ENCODE measurements around the gene ARL5A. TPM values are rescaled to one million over a fixed set of nuclear protein-coding genes. Genes with fewer than 3 reads are reported as not detected.

ARL5A gene
- total RNA-seq, 1 experiment from 2014 or later: 52.7 TPM

- in situ Hi-C loops (cut with HindIII; ENCODE audit: low pct_unique_long_range_greater_than_20kb, low sequenced_read_pairs): no loop called here
- DNase-seq (ENCODE audit: low read depth, low spot score): no peak
Measured at GRCh38 chr2:151843691-151844061, 15.5 kb upstream of the ARL5A start.

DNA sequence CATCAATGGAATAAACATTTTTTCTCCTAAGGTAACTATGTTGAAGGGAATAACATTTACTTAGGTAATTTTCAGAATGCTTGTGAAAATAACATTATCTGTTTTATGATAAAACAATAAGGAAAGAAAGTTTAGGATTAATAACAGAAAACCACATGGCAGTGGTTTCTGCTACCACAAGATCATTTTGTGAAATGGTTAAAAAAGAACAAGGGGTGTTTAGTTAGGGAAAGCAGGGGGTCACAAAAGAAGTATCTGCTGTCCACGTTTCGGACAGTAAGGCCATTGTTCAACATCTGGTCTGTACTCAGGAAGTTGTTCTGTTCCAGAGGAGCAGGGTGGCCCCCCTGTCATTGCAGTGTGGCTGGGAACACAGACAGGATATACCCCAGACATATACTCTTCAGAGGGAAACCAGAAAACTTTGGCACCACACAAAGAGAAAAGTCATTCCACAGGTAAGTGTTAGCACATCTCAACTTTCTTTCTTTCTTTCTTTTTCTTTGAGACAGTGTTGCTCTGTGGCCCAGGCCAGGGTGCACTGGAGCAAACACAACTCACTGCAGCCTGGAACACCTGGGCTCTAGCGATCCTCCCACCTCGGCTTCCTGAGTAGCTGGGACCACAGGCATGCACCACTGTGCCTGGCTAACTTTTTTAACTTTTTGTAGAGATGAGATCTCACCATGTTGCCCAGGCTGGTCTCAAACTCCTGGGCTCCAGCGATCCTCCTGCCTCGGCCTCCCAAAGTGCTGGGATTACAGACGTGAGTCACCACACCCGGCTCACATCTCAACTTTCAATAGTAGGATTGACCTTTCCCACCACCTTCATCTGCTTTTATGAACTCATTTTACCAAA, 14.8 kb upstream of the ARL5A start:
- peak; percentile 68 for DNase-seq (ENCODE audit: low read depth, low spot score)
- in situ Hi-C loops (cut with HindIII; ENCODE audit: low pct_unique_long_range_greater_than_20kb, low sequenced_read_pairs): no loop called here

- in situ Hi-C loops (cut with HindIII; ENCODE audit: low pct_unique_long_range_greater_than_20kb, low sequenced_read_pairs): no loop called here
- DNase-seq (ENCODE audit: low read depth, low spot score): no peak
Measured at GRCh38 chr2:151841047-151841424, 12.8 kb upstream of the ARL5A start.

- DNase-seq (ENCODE audit: low read depth, low spot score): no peak
- in situ Hi-C loops (cut with HindIII; ENCODE audit: low pct_unique_long_range_greater_than_20kb, low sequenced_read_pairs): no loop called here
Measured at GRCh38 chr2:151840216-151841046, 12.2 kb upstream of the ARL5A start.

- DNase-seq (ENCODE audit: low read depth, low spot score): no peak
- in situ Hi-C loops (cut with HindIII; ENCODE audit: low pct_unique_long_range_greater_than_20kb, low sequenced_read_pairs): no loop called here
Measured at GRCh38 chr2:151837926-151838325, 9.7 kb upstream of the ARL5A start.

DNA sequence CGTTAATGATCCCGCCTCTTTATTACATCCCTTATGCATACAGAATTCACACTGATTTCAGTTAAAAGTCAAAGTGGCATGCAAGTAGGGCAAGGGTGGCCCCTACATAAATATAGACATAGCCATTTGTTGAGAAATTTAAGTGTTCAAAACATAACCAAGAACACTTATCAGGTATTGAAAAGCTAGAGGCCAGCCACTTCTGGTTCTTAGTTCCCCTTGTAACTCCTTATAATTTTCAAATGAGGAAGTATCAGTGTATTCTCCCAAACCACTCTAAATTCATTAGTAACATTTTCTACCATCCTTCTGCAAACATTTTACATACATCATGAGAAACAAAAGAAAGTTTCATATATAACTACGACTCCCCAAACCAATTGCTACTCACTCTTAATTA, 5.8 kb upstream of the ARL5A start:
- in situ Hi-C loops (cut with HindIII; ENCODE audit: low pct_unique_long_range_greater_than_20kb, low sequenced_read_pairs): no loop called here
- DNase-seq (ENCODE audit: low read depth, low spot score): no peak

GRCh38 chr2:151830961-151831360, 2.7 kb upstream of the ARL5A start:
- no peak for DNase-seq (ENCODE audit: low read depth, low spot score)
- in situ Hi-C loops (cut with HindIII; ENCODE audit: low pct_unique_long_range_greater_than_20kb, low sequenced_read_pairs): no loop called here

- DNase-seq (ENCODE audit: low read depth, low spot score): no peak
- in situ Hi-C loops (cut with HindIII; ENCODE audit: low pct_unique_long_range_greater_than_20kb, low sequenced_read_pairs): no loop called here
Measured at GRCh38 chr2:151828890-151829324, 686 bp upstream of the ARL5A start.

DNA sequence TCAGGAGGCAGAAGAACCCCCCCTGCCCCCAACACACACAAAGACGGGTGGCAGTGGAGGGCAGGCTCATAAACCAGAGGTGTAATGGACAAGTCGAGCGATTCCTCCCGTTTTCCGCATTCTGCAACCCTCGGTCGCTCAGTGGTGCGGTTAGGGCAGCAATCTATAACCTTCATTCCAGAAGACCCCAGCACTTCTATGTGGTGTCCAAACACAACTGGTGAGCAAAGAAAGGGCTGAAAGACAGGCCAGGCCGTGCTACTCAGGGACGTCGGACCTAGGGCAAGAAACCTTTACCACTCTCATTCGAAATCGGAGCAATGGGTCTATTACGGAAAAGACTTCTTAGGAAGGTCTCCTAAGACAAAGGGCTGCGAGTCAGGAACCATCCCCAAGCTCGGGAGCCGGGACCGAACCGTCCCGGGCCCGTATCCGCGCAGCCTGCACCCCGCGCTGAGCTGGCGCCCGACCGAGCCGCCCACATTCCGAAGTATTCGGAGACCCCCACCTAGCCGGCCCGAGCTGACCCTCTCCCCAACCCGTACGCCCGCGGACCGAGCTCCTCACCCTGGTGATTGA, 568 bp downstream of the ARL5A start:
- in situ Hi-C loops (cut with HindIII; ENCODE audit: low pct_unique_long_range_greater_than_20kb, low sequenced_read_pairs): no loop called here
- peak; percentile 19 for DNase-seq (ENCODE audit: low read depth, low spot score)

GRCh38 chr2:151826737-151827157, 1.5 kb downstream of the ARL5A start:
- in situ Hi-C loops (cut with HindIII; ENCODE audit: low pct_unique_long_range_greater_than_20kb, low sequenced_read_pairs): no loop called here
- DNase-seq (ENCODE audit: low read depth, low spot score): peak; percentile 4

DNA sequence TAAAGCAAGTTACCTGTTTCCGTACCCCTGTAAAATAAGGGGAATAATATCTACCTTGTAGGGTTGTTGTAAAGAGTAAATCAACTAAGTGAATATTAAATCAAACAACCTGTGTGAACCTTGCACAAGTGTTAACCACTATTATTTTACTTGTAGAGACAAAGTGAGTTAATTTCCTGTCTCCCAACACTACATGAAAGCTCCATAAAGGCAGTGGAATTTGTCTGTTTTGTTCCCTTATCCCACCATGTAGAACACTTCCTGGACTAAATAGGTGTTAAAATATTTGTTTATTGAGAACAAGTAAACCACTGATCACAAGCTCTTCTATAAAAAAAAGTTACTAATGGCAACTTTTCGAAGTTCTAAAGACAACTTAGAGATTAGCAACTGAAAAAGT, 3.3 kb downstream of the ARL5A start:
- in situ Hi-C loops (cut with HindIII; ENCODE audit: low pct_unique_long_range_greater_than_20kb, low sequenced_read_pairs): no loop called here
- no peak for DNase-seq (ENCODE audit: low read depth, low spot score)

GRCh38 chr2:151823651-151824050, 4.6 kb downstream of the ARL5A start:
- DNase-seq (ENCODE audit: low read depth, low spot score): no peak
- in situ Hi-C loops (cut with HindIII; ENCODE audit: low pct_unique_long_range_greater_than_20kb, low sequenced_read_pairs): no loop called here

DNA sequence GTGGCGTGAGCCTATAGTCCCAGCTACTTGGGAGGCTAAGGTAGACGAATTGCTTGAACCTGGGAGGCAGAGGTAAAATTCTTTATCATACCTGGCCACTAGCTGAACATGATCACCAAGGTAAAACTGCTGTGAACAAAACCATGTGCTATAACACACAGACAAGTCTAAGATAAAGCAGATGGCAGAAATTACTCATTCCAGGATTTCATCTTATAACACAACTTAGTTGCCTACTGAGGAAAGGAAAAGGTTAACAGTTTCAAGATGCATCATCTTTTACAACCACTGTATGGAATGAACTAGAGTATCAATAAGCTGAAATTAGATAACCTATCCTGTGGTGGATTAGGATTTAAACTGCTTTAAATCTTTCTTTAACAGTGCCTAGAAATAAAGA, 8.3 kb downstream of the ARL5A start:
- in situ Hi-C loops (cut with HindIII; ENCODE audit: low pct_unique_long_range_greater_than_20kb, low sequenced_read_pairs): no loop called here
- no peak for DNase-seq (ENCODE audit: low read depth, low spot score)

GRCh38 chr2:151817929-151818328, 10.3 kb downstream of the ARL5A start:
- peak; percentile 5 for DNase-seq (ENCODE audit: low read depth, low spot score)
- in situ Hi-C loops (cut with HindIII; ENCODE audit: low pct_unique_long_range_greater_than_20kb, low sequenced_read_pairs): no loop called here

DNA sequence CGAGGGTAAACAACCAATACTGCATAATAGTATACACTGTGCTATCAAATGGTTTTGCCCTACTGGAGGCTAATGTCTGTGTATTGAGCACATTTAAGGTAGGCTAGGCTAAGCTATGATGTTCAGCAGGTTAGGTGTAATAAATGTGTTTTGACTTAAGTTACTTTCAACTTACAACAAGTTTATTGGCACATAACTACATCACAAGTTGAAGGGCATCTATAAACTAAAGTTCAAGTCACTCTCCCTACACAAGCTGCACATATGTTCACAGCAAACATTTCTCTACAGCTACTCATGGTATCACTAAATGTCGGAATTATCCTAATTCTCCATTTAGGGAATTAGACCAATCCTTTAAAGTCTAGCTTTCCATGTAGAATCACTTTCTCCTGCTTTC, 11.4 kb downstream of the ARL5A start:
- in situ Hi-C loops (cut with HindIII; ENCODE audit: low pct_unique_long_range_greater_than_20kb, low sequenced_read_pairs): no loop called here
- DNase-seq (ENCODE audit: low read depth, low spot score): no peak

DNA sequence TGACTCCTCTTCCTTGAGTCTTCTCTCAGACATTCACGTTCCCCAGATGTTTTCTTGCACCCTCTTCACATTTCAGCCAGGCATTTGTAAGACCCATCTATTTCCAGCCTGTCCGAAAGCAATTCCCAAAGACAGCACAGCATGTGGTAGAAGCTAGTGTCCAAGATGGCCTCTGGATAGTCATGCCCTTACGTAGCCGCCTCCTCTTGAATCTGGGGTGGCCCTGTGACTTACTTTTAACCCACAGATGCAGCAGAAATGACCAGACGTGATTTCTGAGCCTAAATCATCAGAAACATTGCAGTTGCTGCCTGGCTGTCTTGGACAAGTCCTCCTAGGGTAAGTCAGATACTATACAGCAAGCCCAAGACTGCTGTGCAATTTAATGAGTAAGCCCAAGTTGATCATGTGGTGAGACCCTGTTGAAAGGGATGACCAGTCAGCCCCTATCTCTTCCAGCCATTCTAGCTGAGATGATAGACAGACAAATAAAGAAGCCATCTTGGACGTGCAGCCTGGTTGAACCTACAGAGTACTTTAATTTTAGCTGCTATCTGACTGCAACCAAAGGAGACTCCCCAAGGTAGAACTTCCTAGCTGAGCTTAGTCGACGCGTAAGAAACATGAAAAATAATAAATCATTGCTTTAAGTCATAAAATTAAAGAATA, 12.3 kb downstream of the ARL5A start:
- no peak for DNase-seq (ENCODE audit: low read depth, low spot score)
- in situ Hi-C loops (cut with HindIII; ENCODE audit: low pct_unique_long_range_greater_than_20kb, low sequenced_read_pairs): no loop called here

DNA sequence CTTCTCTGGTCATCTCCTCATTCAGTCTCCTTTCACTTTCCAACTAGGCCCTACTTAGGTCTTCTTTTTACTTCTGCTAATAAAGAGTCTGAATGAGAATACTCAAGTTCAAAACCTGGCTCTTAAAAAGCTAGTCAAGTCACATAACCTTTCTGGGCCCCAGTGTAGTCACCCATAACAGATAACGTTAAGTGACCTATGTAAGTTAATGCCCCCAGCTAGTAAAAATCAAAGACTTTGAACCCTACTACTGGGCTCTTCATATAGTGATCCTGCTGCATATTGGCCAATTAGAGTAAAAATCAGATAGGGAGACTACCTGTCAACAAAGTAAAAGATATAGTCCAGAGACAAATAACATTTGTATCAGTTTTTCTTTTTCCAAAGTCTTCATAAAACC, 17.7 kb downstream of the ARL5A start:
- in situ Hi-C loops (cut with HindIII; ENCODE audit: low pct_unique_long_range_greater_than_20kb, low sequenced_read_pairs): no loop called here
- no peak for DNase-seq (ENCODE audit: low read depth, low spot score)

- in situ Hi-C loops (cut with HindIII; ENCODE audit: low pct_unique_long_range_greater_than_20kb, low sequenced_read_pairs): no loop called here
Measured at GRCh38 chr2:151809073-151809383, 19.2 kb downstream of the ARL5A start.

More at GRCh38 chr2:151809073-151809383, 19.2 kb downstream of the ARL5A start:
- peak; percentile 13 for DNase-seq (ENCODE audit: low read depth, low spot score)

Measured in SK-MEL-5 (cell line).